CD4-positive, alpha-beta memory T cell (primary cell): ENCODE results near the gene TBX21. TPM values are rescaled to one million over a fixed set of nuclear protein-coding genes. Genes with fewer than 3 reads are reported as not detected.

Experiments used
- polyA plus RNA-seq, 2 donors: library from polyadenylated mRNA; unstranded; fragments of 300-500 nt; fragmentation: Illumina TruSeq; gene quantifications; one replicate each; pipeline ENCODE4 v1.2.3, GENCODE V29; 2021
- total RNA-seq, 2 experiments: library from RNA; stranded (reverse); gene quantifications; one replicate each; pipeline ENCODE4 v1.2.3, GENCODE V29; 2021

TBX21 gene
- total and polyA plus RNA-seq, 4 experiments from 2014 or later, result 6.8 to 17.9 (median 13.6) TPM

Other genes starting within 250 kb of the TBX21 start
- gene NPEPPS, start 202.1 kb upstream of the TBX21 start, total RNA-seq, result 100 to 1,000 TPM; 118 to 131 TPM
- gene NPEPPS, start 202.1 kb upstream of the TBX21 start, polyA plus RNA-seq, result 10 to 100 TPM; 35.2 to 49.8 TPM
- gene KPNB1, start 83.3 kb upstream of the TBX21 start, total RNA-seq, result 100 to 1,000 TPM; 258 to 268 TPM
- gene KPNB1, start 83.3 kb upstream of the TBX21 start, polyA plus RNA-seq, result 10 to 100 TPM; 13.4 to 26.9 TPM
- gene TBKBP1, start 39.1 kb upstream of the TBX21 start, total RNA-seq, result 1 to 10 TPM; 6.7 to 7.4 TPM
- under 1 TPM; 0.49 to 0.68 TPM for gene TBKBP1, start 39.1 kb upstream of the TBX21 start, polyA plus RNA-seq
- gene OSBPL7, start 88.6 kb downstream of the TBX21 start, total RNA-seq, result 10 to 100 TPM; 46.5 to 50.4 TPM
- 1 to 10 TPM; 1.6 to 7.9 TPM for gene OSBPL7, start 88.6 kb downstream of the TBX21 start, polyA plus RNA-seq
- 10 to 100 TPM; 39.6 to 41.4 TPM for gene MRPL10, start 98.3 kb downstream of the TBX21 start, total RNA-seq
- 10 to 100 TPM; 45.9 to 69.6 TPM for gene MRPL10, start 98.3 kb downstream of the TBX21 start, polyA plus RNA-seq
- gene LRRC46, start 98.4 kb downstream of the TBX21 start, total RNA-seq, result under 1 TPM; 0.23 to 0.69 TPM
- not detected for gene LRRC46, start 98.4 kb downstream of the TBX21 start, polyA plus RNA-seq
- gene SCRN2, start 108.0 kb downstream of the TBX21 start, total RNA-seq, result 10 to 100 TPM; 26.4 to 30.5 TPM
- gene SCRN2, start 108.0 kb downstream of the TBX21 start, polyA plus RNA-seq, result 10 to 100 TPM; 15.7 to 19.5 TPM
- gene SP6, start 117.9 kb downstream of the TBX21 start, total RNA-seq, result not detected
- gene SP6, start 117.9 kb downstream of the TBX21 start, polyA plus RNA-seq, result not detected
- gene SP2, start 163.0 kb downstream of the TBX21 start, total RNA-seq, result 10 to 100 TPM; 39.6 to 39.9 TPM
- gene SP2, start 163.0 kb downstream of the TBX21 start, polyA plus RNA-seq, result 10 to 100 TPM in 1 of 2 donors, 1 to 10 TPM in 1; 3.0 to 17.1 TPM
- gene PNPO, start 208.3 kb downstream of the TBX21 start, total RNA-seq, result 10 to 100 TPM; 12.1 TPM
- 10 to 100 TPM; 19.9 to 23.4 TPM for gene PNPO, start 208.3 kb downstream of the TBX21 start, polyA plus RNA-seq
- not detected for gene PRR15L, start 224.6 kb downstream of the TBX21 start, total RNA-seq
- gene PRR15L, start 224.6 kb downstream of the TBX21 start, polyA plus RNA-seq, result under 1 TPM in 1 of 2 donors, not detected in 1; 0.11 TPM
- gene CDK5RAP3, start 237.9 kb downstream of the TBX21 start, total RNA-seq, result 100 to 1,000 TPM; 340 to 343 TPM
- gene CDK5RAP3, start 237.9 kb downstream of the TBX21 start, polyA plus RNA-seq, result 10 to 100 TPM; 75.1 to 99.2 TPM